GM21619 (cell line): ENCODE measurements around the gene ABCB7.
"Not testable (repeated sequence)": the region's sequence is repeated elsewhere in the genome, so short reads cannot be mapped to it uniquely, and the experiment has no call there.

Experiments
- ATAC-seq: cut with Tn5 transposase; IDR thresholded peaks from one replicate; pipeline ENCODE4 v1.9.1; 2021; ENCODE audit not compliant: unreplicated experiment

Gene ABCB7

GRCh38 chrX:75155827-75156525 is at the start of gene ABCB7:
Gene ABCB7 (minus strand): TSS chrX:75156283. CDS start chrX:75156272, 11 bp downstream.
- ATAC-seq: peak; percentile 94

GRCh38 chrX:75188415-75189206 is 32.5 kb upstream of the ABCB7 start:
- not testable (repeated sequence) for ATAC-seq

- no peak for ATAC-seq
These were observed 25.6 kb upstream of the ABCB7 start for GRCh38 chrX:75181721-75182120.

GRCh38 chrX:75179536-75180293 is 23.6 kb upstream of the ABCB7 start:
- ATAC-seq: not testable (repeated sequence)

- not testable (repeated sequence) for ATAC-seq
These were observed 16.3 kb upstream of the ABCB7 start for GRCh38 chrX:75172257-75172890.

GRCh38 chrX:75158054-75158453 is 2.0 kb upstream of the ABCB7 start:
- ATAC-seq: no peak

- no peak for ATAC-seq
These were observed 455 bp upstream of the ABCB7 start for GRCh38 chrX:75156531-75156945.

- peak; percentile 23 for ATAC-seq
These were observed 646 bp downstream of the ABCB7 start for GRCh38 chrX:75155447-75155826.

GRCh38 chrX:75154871-75155270 is 1.2 kb downstream of the ABCB7 start:
- ATAC-seq: no peak

- ATAC-seq: no peak
These were observed 4.1 kb downstream of the ABCB7 start for GRCh38 chrX:75151827-75152592.

GRCh38 chrX:75149654-75150053 is 6.4 kb downstream of the ABCB7 start:
- no peak for ATAC-seq

GRCh38 chrX:75132672-75133071 is 23.4 kb downstream of the ABCB7 start:
- ATAC-seq: no peak

GRCh38 chrX:75131973-75132627 is 24.0 kb downstream of the ABCB7 start:
- ATAC-seq: no peak

- ATAC-seq: not testable (repeated sequence)
These were observed 27.0 kb downstream of the ABCB7 start for GRCh38 chrX:75129069-75129468.

GRCh38 chrX:75118296-75118695 is 37.8 kb downstream of the ABCB7 start:
- no peak for ATAC-seq

- ATAC-seq: no peak
These were observed 40.2 kb downstream of the ABCB7 start for GRCh38 chrX:75115707-75116413.

- no peak for ATAC-seq
These were observed 41.4 kb downstream of the ABCB7 start for GRCh38 chrX:75114638-75115037.

- no peak for ATAC-seq
These were observed 42.4 kb downstream of the ABCB7 start for GRCh38 chrX:75113664-75114063.

- no peak for ATAC-seq
These were observed 48.1 kb downstream of the ABCB7 start for GRCh38 chrX:75107863-75108509.
